HCT116 (cell line): Measurements from ENCODE around the gene ALB. TPM values are rescaled to one million over a fixed set of nuclear protein-coding genes. Genes with fewer than 3 reads are reported as not detected.

Source experiments
- ATAC-seq: fragments of 200-7000 bp; cut with Tn5 transposase; 2 replicates; pipeline ENCODE4 v1.9.1; 2020; ENCODE audit warnings: mild to moderate bottlenecking, moderate library complexity
- BruUV-seq: library from RNA; stranded (reverse); fragments of 400-500 nt; replicated peaks from 2 replicates; lab custom pipeline; 2021; lab: Mats Ljungman, UMichigan
- CTCF ChIA-PET: fragments of 300-600 bp; sonication (Branson Sonifier 250); formaldehyde crosslinking; loops from one replicate; lab custom pipeline; 2021; ENCODE audit warnings: antibody characterized with exemption; lab: Charles Lee
- POLR2A ChIA-PET: fragments of 300-600, 350-600 bp; sonication (Branson Sonifier 250); formaldehyde crosslinking; loops from one replicate; lab custom pipeline; 2021; ENCODE audit warnings: antibody characterized with exemption; lab: Charles Lee
- RAD21 ChIA-PET, 2 experiments: fragments of 300-600 bp; sonication (Branson Sonifier 250); formaldehyde crosslinking; loops; one replicate each; lab custom pipeline; 2023; ENCODE audit warnings: low total read pairs in 2 of 2; ENCODE audit not compliant: uncharacterized antibody in 2 of 2, unreplicated experiment in 2 of 2, low non-redundant PET in 1 of 2; lab: Charles Lee
- DNase-seq: peaks from one replicate; pipeline ENCODE4 v3.0.0-alpha.2; 2010; ENCODE audit warnings: low read depth, low spot score
- H2AFZ ChIP-seq: fragments of 200-600 bp; shearing (Covaris generic), sonication (generic); 2 replicates; pipeline ENCODE4 v1.6.1; 2017; ENCODE audit warnings: low read depth, mixed run types, mixed read lengths, antibody characterized with exemption, low read length; ENCODE audit not compliant: poor library complexity, severe bottlenecking
- H3K27ac ChIP-seq: 2 replicates; pipeline ENCODE4 v1.5.1; 2012; ENCODE audit warnings: low read depth, low read length
- H3K27me3 ChIP-seq: fragments of 200-600 bp; sonication (generic); 2 replicates; pipeline ENCODE4 v1.6.1; 2016; ENCODE audit warnings: mixed run types, low read length, mixed read lengths; ENCODE audit not compliant: insufficient read depth
- H3K36me3 ChIP-seq, 2 experiments: fragments of 200-500 bp in 1 of 2; fragments of 200-600 bp in 1 of 2; sonication (Bioruptor generic) in 1 of 2; sonication (generic) in 1 of 2; 2 replicates each; pipeline versions ENCODE4 v1.5.1 to v1.6.1; 2014 to 2016; ENCODE audit warnings: low read length in 2 of 2, inconsistent platforms in 1 of 2, mixed read lengths in 1 of 2, mixed run types in 1 of 2; ENCODE audit not compliant: insufficient read depth in 2 of 2, control insufficient read depth in 1 of 2
- H3K4me1 ChIP-seq, 2 experiments: fragments of 200-600 bp in 1 of 2; sonication (generic) in 1 of 2; 2 replicates each; pipeline versions ENCODE4 v1.5.1 to v1.6.1; 2012 to 2017; ENCODE audit warnings: low read length in 2 of 2, inconsistent platforms in 1 of 2, mild to moderate bottlenecking in 1 of 2, mixed read lengths in 1 of 2, mixed run types in 1 of 2, moderate library complexity in 1 of 2; ENCODE audit not compliant: insufficient read depth in 2 of 2, control insufficient read depth in 1 of 2
- H3K4me2 ChIP-seq: fragments of 200-600 bp; sonication (generic); 2 replicates; pipeline ENCODE4 v1.6.1; 2017; ENCODE audit warnings: mixed run types, low read length, mixed read lengths
- H3K4me3 ChIP-seq, 2 experiments: fragments of 200-600 bp in 1 of 2; sonication (generic) in 1 of 2; replicated peaks in 1 of 2; 2 replicates each; pipeline ENCODE4 v1.5.1; 2011 to 2016; ENCODE audit warnings: low read length in 2 of 2, control low read depth in 1 of 2, low read depth in 1 of 2, mild to moderate bottlenecking in 1 of 2, mixed read lengths in 1 of 2, mixed run types in 1 of 2
- H3K79me2 ChIP-seq: fragments of 200-600 bp; sonication (generic); 2 replicates; pipeline ENCODE4 v1.6.1; 2017; ENCODE audit warnings: mild to moderate bottlenecking, mixed run types, low read length, moderate library complexity, mixed read lengths; ENCODE audit not compliant: insufficient read depth
- H3K9ac ChIP-seq: fragments of 200-600 bp; sonication (generic); 2 replicates; pipeline ENCODE4 v1.6.1; 2016; ENCODE audit warnings: low read length, mixed read lengths
- H3K9me2 ChIP-seq: fragments of 200-600 bp; sonication (generic), shearing (Covaris generic); 2 replicates; pipeline ENCODE4 v1.6.1; 2017; ENCODE audit warnings: mixed run types, mild to moderate bottlenecking, moderate library complexity; ENCODE audit not compliant: insufficient read depth
- H3K9me3 ChIP-seq, 2 experiments: fragments of 200-500 bp in 1 of 2; fragments of 200-600 bp in 1 of 2; sonication (Bioruptor generic) in 1 of 2; sonication (generic) in 1 of 2; 2 replicates each; pipeline ENCODE4 v1.6.1; 2014 to 2017; ENCODE audit warnings: low read length in 2 of 2, mixed read lengths in 2 of 2, inconsistent platforms in 1 of 2, low read depth in 1 of 2, mild to moderate bottlenecking in 1 of 2, mixed run types in 1 of 2, moderate library complexity in 1 of 2; ENCODE audit not compliant: control insufficient read depth in 1 of 2, insufficient read depth in 1 of 2
- H4K20me1 ChIP-seq: fragments of 200-600 bp; sonication (generic), shearing (Covaris generic); 2 replicates; pipeline ENCODE4 v1.6.1; 2017; ENCODE audit warnings: mixed run types, mild to moderate bottlenecking, moderate library complexity; ENCODE audit not compliant: insufficient read depth
- CBX3 ChIP-seq: IDR thresholded peaks from 2 replicates; pipeline ENCODE4 v1.6.1; 2012; ENCODE audit warnings: low read depth
- ELF1 ChIP-seq: IDR thresholded peaks from 2 replicates; pipeline ENCODE4 v1.6.1; 2012; ENCODE audit warnings: low read depth, borderline replicate concordance
- JUND ChIP-seq: IDR thresholded peaks from 2 replicates; pipeline ENCODE4 v1.6.1; 2012
- RAD21 ChIP-seq: IDR thresholded peaks from 2 replicates; pipeline ENCODE4 v1.6.1; 2012; ENCODE audit warnings: low read depth, mild to moderate bottlenecking
- SP1 ChIP-seq: IDR thresholded peaks from 2 replicates; pipeline ENCODE4 v1.6.1; 2012; ENCODE audit warnings: low read depth
- TCF7L2 ChIP-seq: IDR thresholded peaks from 2 replicates; pipeline ENCODE4 v1.7.0; 2011; ENCODE audit warnings: borderline replicate concordance, inconsistent platforms; ENCODE audit not compliant: insufficient read depth, insufficient read length; ENCODE audit errors: extremely low read depth
- YY1 ChIP-seq: IDR thresholded peaks from 2 replicates; pipeline ENCODE4 v1.6.1; 2011; ENCODE audit warnings: low read length, low read depth, moderate library complexity, mild to moderate bottlenecking; ENCODE audit not compliant: insufficient replicate concordance; ENCODE audit errors: extremely low read depth
- ZFX ChIP-seq: fragments of 450-650 bp; IDR thresholded peaks from 2 replicates; pipeline ENCODE4 v1.6.1; 2017
- intact Hi-C: fragments of 100-400 bp; cut with micrococcal nuclease; formaldehyde crosslinking; loops from 2 replicates; pipeline ENCODE4 v1.10.0; 2022
- total RNA-seq: library from RNA; stranded (reverse); gene quantifications from one replicate; pipeline ENCODE4 v1.2.1, GENCODE V29; 2021; ENCODE audit not compliant: unreplicated experiment
- TF ChIP-seq, protein P1 (sequence below): IDR thresholded peaks from 2 replicates; pipeline ENCODE4 v1.6.1; 2011; ENCODE audit warnings: mild to moderate bottlenecking, low read length, moderate library complexity; ENCODE audit not compliant: insufficient replicate concordance; ENCODE audit errors: extremely low read depth
- TF ChIP-seq, protein P2 (sequence below): IDR thresholded peaks from 2 replicates; pipeline ENCODE4 v1.6.1; 2012

ALB gene
- total RNA-seq, 1 experiment from 2014 or later = 26.7 TPM

DNA sequence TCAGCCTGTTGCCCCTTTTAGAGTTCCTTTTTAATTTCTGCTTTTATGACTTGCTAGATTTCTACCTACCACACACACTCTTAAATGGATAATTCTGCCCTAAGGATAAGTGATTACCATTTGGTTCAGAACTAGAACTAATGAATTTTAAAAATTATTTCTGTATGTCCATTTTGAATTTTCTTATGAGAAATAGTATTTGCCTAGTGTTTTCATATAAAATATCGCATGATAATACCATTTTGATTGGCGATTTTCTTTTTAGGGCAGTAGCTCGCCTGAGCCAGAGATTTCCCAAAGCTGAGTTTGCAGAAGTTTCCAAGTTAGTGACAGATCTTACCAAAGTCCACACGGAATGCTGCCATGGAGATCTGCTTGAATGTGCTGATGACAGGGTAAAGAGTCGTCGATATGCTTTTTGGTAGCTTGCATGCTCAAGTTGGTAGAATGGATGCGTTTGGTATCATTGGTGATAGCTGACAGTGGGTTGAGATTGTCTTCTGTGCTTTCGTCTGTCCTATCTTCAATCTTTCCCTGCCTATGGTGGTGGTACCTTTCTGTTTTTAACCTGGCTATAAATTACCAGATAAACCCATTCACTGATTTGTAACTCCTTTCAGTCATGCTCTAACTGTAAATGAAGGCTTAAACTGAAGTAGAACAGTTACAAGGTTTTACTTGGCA, 7.8 kb downstream of the ALB start (continued):
- TF ChIP-seq YY1 (no peak), ZFX (no peak), JUND (no peak), ELF1 (no peak), SP1 (no peak), TCF7L2 (no peak), RAD21 (no peak)
- TF ChIP-seq, protein P1, sequence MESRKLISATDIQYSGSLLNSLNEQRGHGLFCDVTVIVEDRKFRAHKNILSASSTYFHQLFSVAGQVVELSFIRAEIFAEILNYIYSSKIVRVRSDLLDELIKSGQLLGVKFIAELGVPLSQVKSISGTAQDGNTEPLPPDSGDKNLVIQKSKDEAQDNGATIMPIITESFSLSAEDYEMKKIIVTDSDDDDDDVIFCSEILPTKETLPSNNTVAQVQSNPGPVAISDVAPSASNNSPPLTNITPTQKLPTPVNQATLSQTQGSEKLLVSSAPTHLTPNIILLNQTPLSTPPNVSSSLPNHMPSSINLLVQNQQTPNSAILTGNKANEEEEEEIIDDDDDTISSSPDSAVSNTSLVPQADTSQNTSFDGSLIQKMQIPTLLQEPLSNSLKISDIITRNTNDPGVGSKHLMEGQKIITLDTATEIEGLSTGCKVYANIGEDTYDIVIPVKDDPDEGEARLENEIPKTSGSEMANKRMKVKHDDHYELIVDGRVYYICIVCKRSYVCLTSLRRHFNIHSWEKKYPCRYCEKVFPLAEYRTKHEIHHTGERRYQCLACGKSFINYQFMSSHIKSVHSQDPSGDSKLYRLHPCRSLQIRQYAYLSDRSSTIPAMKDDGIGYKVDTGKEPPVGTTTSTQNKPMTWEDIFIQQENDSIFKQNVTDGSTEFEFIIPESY = no peak
- TF ChIP-seq, protein P2, sequence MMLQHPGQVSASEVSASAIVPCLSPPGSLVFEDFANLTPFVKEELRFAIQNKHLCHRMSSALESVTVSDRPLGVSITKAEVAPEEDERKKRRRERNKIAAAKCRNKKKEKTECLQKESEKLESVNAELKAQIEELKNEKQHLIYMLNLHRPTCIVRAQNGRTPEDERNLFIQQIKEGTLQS = no peak
- TF ChIP-seq, all 23 proteins: peak for 0

DNA sequence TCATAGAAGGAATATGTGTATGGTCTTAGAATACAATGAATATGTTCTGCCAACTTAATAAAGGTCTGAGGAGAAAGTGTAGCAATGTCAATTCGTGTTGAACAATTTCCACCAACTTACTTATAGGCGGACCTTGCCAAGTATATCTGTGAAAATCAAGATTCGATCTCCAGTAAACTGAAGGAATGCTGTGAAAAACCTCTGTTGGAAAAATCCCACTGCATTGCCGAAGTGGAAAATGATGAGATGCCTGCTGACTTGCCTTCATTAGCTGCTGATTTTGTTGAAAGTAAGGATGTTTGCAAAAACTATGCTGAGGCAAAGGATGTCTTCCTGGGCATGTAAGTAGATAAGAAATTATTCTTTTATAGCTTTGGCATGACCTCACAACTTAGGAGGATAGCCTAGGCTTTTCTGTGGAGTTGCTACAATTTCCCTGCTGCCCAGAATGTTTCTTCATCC, 9.2 kb downstream of the ALB start:
- no peak for DNase-seq
- no peak for TF ChIP-seq CBX3
- TF ChIP-seq, all 23 proteins: peak for 0
- no peak overlapping the region for H3K27ac ChIP-seq
- no peaks in the 10 kb centered on the region for H4K20me1 ChIP-seq
- no peaks in the 10 kb centered on the region for H3K27me3 ChIP-seq
- H3K4me3 ChIP-seq = no peak overlapping the region
- H3K9me2 ChIP-seq = no peaks in the 10 kb centered on the region
- H3K36me3 ChIP-seq = no peaks in the 10 kb centered on the region
- no peaks in the 10 kb centered on the region for H3K79me2 ChIP-seq
- ATAC-seq = no peak
- BruUV-seq = no TSS peak
- RAD21 ChIA-PET = no interaction called here
- CTCF ChIA-PET = no interaction called here
- no peaks in the 10 kb centered on the region for H3K4me1 ChIP-seq
- no peaks in the 10 kb centered on the region for H3K9me3 ChIP-seq
- H3K9ac ChIP-seq = no peak overlapping the region
- no peak overlapping the region for H3K4me2 ChIP-seq
- H2AFZ ChIP-seq = no peak overlapping the region
- POLR2A ChIA-PET = no interaction called here
- intact Hi-C loops = no loop called here
